GM12864 (cell line): ENCODE results near the gene ZMIZ1.

Experiments used
- DNase-seq: peaks from one replicate; pipeline ENCODE4 v3.0.0-alpha.2; 2011; ENCODE audit warnings: low read depth
- H3K4me3 ChIP-seq: 2 replicates; pipeline ENCODE4 v1.5.1; 2011; ENCODE audit warnings: mild to moderate bottlenecking, low read depth, low read length, control low read depth
- TF ChIP-seq, protein P1 (sequence below): IDR thresholded peaks from 2 replicates; pipeline ENCODE4 v1.5.1; 2011; ENCODE audit warnings: low read depth, mild to moderate bottlenecking, moderate library complexity, low read length, control low read depth, inconsistent platforms; ENCODE audit errors: missing control alignments

The ZMIZ1 gene

GRCh38 chr10:79268161-79268601 lies 199.4 kb downstream of the ZMIZ1 start:
- TF ChIP-seq, protein P1, sequence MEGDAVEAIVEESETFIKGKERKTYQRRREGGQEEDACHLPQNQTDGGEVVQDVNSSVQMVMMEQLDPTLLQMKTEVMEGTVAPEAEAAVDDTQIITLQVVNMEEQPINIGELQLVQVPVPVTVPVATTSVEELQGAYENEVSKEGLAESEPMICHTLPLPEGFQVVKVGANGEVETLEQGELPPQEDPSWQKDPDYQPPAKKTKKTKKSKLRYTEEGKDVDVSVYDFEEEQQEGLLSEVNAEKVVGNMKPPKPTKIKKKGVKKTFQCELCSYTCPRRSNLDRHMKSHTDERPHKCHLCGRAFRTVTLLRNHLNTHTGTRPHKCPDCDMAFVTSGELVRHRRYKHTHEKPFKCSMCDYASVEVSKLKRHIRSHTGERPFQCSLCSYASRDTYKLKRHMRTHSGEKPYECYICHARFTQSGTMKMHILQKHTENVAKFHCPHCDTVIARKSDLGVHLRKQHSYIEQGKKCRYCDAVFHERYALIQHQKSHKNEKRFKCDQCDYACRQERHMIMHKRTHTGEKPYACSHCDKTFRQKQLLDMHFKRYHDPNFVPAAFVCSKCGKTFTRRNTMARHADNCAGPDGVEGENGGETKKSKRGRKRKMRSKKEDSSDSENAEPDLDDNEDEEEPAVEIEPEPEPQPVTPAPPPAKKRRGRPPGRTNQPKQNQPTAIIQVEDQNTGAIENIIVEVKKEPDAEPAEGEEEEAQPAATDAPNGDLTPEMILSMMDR: no peak
- H3K4me3 ChIP-seq: no peak overlapping the region
- DNase-seq: no peak

GRCh38 chr10:79268742-79269141 lies 200.0 kb downstream of the ZMIZ1 start:
- TF ChIP-seq, protein P1: no peak
- H3K4me3 ChIP-seq: no peak overlapping the region
- DNase-seq: no peak

GRCh38 chr10:79269443-79269842 lies 200.7 kb downstream of the ZMIZ1 start:
- no peak overlapping the region for H3K4me3 ChIP-seq
- TF ChIP-seq, protein P1: no peak
- no peak for DNase-seq

GRCh38 chr10:79269969-79270368 lies 201.2 kb downstream of the ZMIZ1 start:
- TF ChIP-seq, protein P1: no peak
- no peak for DNase-seq
- H3K4me3 ChIP-seq: no peak overlapping the region

DNA sequence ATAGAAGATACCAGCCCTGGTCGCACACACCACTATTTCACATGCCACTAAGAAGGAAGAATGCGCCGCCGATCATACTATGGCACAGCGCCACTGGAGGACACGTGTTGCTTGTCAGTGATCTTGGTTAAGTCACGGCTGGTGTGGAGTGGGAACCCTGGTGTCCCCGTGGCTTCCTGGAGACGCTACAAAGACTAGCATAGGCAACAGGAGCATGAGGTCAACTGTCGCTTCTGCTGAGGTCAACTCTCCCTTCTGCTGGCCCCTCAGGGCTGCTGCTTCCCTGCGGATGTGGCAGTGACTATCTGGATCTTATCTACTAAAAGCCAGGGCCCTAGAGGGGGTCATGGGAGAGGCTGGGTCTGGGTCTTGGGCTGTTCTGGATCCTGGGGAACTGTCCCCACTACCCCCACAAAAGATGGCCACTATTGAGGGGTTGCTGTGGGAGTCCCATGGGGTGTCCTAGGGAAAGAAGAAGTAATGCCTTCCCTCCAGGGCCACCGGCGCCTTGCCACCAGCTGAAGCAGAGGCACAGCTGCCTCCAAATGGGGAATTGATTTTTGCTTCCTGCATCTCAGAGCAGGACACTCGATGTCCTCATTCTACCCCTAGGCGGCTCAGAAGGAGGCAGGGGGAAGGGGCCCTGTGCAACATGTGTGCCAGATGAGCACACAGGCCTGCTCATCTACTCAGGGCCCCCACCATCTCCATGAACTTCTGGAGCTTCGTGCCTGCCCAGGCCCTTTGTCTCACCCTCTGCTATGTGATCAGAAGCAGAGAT lies 201.9 kb downstream of the ZMIZ1 start:
- TF ChIP-seq, protein P1: no peak
- H3K4me3 ChIP-seq: no peak overlapping the region
- DNase-seq: no peak

DNA sequence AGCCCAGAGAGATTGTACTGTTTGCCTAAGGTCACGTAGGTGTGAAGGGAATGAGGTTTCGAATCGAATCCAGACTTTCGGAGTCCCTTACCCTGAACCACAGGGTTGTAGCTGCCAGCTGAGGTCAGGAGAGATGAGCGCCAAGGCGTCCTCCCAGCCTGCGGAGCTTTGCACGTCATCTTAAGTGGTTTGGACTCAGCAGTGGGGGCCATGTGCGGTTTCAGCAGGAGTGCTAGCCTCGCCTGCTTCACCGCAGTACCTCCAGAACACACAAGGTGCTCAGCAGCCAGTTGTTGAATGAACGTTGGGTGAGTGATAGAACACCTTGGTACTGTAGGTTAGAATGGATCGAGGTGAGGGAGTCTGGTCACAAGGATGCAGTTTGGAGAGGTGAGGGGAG lies 203.6 kb downstream of the ZMIZ1 start:
- TF ChIP-seq, protein P1: no peak
- no peak overlapping the region for H3K4me3 ChIP-seq
- DNase-seq: no peak

GRCh38 chr10:79273604-79274003 lies 204.8 kb downstream of the ZMIZ1 start:
- TF ChIP-seq, protein P1: no peak
- no peak for DNase-seq
- H3K4me3 ChIP-seq: no peak overlapping the region
